GF-D8 (cell line): Measurements from ENCODE around the gene KRTAP27-1.

Experiments
- DNase-seq: peaks from one replicate; lab custom pipeline; 2025; lab: John Stamatoyannopoulos, UW

The KRTAP27-1 gene

GRCh38 chr21:30289215-30289614, 48.3 kb downstream of the KRTAP27-1 start, which contains the start of gene KRTAP25-1:
TSS of gene KRTAP25-1 (minus strand) at chr21:30289514. CDS start at chr21:30289490, 24 bp downstream.
- no peak for DNase-seq
